ENCODE data around the gene HIF1A.

- TF ChIP-seq CTCF (IDR thresholded peaks at IDR 0.05; ENCODE audit: low read length) = no peak
- TF ChIP-seq EZH2 (IDR thresholded peaks at IDR 0.05; ENCODE audit: borderline replicate concordance, low read length) = no peak
These were observed 102.0 kb downstream of the HIF1A start for GRCh38 chr14:61797309-61797708.
